VCaP (cell line): Measurements from ENCODE around the gene SEC22A.
A peak's percentile ranks its signal among the peaks of the same experiment; 100 is the strongest.

Experiments
- H3K27ac ChIP-seq: fragments of 450-650 bp; 2 replicates; pipeline ENCODE4 v1.5.1; 2017
- TF ChIP-seq, protein P1 (sequence below): fragments of 450-650 bp; conservative IDR thresholded peaks from 2 replicates; pipeline ENCODE4 v1.5.1; 2017; ENCODE audit warnings: mild to moderate bottlenecking, moderate library complexity

SEC22A gene

DNA sequence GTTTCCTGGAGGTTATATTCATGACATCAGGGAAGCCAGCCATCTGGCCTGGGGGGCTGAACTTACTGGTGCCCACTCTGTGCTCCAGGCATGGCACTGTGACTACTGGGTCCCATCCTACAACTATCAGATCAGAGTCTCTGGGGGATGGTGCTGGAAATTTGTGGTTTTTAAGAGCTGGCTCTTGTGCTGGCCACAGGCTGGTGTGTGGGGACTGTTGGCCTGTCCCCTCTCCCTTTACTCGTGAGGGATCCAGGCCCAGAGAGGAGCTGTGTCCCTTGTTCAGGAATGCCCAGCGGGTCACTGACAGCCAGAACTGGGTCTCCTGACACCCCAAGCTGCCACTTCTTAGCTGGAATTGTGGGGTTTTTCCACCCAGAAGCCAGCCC lies 44.5 kb upstream of the SEC22A start:
- TF ChIP-seq, protein P1, sequence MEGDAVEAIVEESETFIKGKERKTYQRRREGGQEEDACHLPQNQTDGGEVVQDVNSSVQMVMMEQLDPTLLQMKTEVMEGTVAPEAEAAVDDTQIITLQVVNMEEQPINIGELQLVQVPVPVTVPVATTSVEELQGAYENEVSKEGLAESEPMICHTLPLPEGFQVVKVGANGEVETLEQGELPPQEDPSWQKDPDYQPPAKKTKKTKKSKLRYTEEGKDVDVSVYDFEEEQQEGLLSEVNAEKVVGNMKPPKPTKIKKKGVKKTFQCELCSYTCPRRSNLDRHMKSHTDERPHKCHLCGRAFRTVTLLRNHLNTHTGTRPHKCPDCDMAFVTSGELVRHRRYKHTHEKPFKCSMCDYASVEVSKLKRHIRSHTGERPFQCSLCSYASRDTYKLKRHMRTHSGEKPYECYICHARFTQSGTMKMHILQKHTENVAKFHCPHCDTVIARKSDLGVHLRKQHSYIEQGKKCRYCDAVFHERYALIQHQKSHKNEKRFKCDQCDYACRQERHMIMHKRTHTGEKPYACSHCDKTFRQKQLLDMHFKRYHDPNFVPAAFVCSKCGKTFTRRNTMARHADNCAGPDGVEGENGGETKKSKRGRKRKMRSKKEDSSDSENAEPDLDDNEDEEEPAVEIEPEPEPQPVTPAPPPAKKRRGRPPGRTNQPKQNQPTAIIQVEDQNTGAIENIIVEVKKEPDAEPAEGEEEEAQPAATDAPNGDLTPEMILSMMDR: no peak
- peak overlapping the region; percentile 86 for H3K27ac ChIP-seq

DNA sequence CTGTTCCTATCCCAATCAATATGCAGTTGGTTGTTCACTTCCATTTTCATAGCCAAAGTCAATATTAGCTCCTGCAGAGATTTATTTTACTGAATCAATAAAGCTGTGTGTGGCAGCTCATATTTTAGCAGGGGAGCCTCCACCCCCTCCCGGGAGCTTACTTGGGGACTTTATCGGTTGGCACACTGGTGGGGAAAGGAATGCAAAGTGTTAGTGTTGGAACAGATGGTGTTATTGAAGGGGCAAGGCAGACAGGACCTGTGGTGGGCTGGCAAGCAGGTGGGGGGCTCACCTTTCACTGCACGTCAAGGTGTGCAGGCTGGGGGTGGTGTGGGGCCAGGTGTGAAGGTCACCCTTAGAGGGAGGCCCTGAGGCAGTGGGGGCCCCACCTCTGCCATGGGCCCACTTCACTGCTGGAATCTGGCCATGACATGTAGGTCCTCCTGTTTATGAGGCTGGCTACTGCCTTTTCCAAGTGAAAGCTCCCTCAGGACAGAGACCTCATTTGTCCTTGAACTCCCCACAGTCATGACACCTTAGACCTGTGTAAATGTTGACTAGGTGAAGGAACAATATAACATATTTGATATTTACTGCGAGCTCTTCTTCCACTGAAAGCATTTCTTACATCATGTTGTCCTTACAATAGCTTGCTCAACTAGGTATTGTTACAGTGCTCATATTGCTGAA lies 44.0 kb upstream of the SEC22A start:
- TF ChIP-seq, protein P1: no peak
- H3K27ac ChIP-seq: peak overlapping the region; percentile 86

DNA sequence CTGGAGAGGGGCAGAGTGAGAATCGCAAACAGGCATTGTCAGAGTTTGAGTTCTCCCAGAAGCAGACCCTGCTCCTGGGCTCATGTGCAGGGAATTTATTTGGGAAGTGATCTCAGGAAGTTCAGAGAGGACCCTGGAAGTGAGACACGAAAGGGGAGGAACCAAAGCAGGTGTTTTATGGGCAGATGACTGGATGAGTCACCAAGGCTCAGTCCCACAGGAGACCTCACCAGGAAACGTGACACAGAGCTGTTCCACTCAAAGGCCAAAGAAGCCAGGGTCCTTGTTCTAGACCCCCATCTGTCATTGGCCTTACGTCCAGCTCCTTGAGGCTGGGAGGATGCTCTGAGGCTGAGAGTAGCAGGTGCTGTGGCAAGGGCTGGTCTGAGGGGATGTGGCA lies 43.4 kb upstream of the SEC22A start:
- peak overlapping the region; percentile 86 for H3K27ac ChIP-seq
- TF ChIP-seq, protein P1: no peak

DNA sequence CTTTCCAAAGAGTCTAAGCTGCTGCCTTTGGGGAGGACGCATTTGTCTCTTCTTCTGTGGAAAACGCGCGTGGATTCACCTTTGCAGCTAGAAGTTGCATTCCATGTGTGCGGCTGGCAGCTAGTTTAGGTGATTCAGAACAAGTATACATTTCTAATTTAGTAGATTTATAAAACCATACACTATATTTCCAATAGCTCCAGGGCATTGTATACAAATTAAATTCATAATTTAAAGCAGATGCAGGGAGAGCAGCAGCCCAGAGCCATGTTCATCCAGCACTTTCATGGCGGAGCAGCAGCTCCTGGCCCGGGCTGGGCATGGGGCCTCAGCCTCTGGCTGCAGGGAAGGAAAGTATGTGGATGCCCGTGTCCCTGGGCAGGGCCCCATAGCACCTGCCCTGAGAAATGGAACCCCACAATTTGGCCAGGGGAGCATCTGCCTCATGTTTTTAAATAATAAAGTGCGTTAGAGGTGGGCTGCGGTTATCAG lies 42.8 kb upstream of the SEC22A start:
- H3K27ac ChIP-seq: peak overlapping the region; percentile 86; the same call in 1 of the 2 replicates
- TF ChIP-seq, protein P1: no peak

DNA sequence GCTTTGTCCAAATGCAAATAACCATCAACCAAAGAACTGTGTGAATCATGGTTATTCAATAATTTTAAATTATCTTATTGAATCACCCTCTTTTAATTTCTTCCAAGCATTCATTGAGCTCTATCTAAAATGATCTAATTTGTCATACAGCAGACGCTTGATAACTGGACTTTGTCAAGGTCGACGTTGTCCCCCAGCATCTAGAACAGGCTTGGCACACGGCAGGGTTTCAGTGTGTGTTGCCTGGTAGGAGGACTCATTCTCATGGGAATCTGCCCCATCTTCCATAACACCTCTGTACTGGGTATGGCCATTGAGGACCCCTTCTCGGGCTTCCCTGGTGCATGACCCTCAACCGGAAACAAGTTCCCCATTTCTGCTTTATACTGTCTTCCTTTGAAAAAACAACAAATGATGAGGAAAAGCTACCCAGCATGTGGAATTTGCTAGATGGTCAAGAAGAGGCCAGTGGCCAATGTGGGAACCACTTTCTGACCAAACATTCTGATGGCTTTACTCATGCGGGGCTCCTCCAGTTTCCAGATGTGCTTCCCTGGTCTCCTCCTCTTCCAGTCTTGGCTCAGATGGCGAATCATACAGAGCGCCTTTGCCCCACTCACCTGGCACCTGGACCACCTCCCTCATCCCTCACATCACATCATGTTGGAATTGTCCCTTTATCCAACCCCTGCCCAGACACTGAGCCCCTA lies 41.7 kb upstream of the SEC22A start:
- TF ChIP-seq, protein P1: no peak
- no peak overlapping the region for H3K27ac ChIP-seq

DNA sequence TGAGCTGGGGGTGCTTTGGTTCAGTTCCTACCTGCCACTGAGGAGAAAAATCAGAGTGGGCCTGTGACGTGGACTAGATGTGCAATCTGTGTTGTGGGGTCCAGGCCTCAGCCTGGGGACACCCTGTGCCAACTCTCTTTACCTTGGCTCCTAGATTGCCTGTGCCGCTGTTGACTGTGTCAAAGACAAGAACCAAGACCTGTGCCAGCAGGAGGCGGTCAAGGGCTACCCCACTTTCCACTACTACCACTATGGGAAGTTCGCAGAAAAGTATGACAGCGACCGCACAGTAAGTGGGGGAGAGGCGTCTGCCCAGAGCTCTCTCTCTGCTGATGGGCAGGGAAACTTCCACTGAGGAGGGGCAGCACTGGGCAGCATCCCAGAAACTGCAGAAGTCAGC lies 40.6 kb upstream of the SEC22A start:
- TF ChIP-seq, protein P1: no peak
- no peak overlapping the region for H3K27ac ChIP-seq

DNA sequence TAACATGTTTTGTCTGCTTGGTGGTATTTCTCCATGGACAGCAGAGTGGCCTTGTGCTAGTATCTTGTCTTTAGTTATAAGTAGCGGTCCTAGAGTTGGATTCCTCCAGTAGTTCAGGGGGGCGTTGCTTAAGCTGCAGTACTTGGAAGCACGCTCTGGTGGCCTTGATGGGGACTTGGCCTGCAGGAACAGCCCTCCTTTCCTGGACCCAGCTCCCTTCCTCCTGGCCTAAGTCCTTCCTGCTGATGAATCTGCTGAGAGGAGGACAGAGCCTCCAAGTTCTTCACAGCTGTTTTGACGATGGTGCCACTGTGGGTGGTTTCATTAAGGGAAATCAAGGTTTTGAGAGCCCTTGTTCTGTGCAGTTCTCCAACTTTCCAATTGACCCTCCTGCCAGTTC lies 38.6 kb upstream of the SEC22A start:
- TF ChIP-seq, protein P1: no peak
- H3K27ac ChIP-seq: no peak overlapping the region
